Panc1 (cell line): ENCODE results near the gene HMGN3. TPM values are rescaled to one million over a fixed set of nuclear protein-coding genes. Genes with fewer than 3 reads are reported as not detected.

Experiments used
- ATAC-seq: fragments of 200-7000 bp; cut with Tn5 transposase; 2 replicates; pipeline ENCODE4 v1.9.1; 2020; ENCODE audit warnings: mild to moderate bottlenecking, moderate library complexity
- BruUV-seq: library from RNA; stranded (reverse); fragments of 400-500 nt; replicated peaks from 2 replicates; lab custom pipeline; 2021; lab: Mats Ljungman, UMichigan
- CTCF ChIA-PET: fragments of 300-600 bp; sonication (Branson Sonifier 250); formaldehyde crosslinking; loops from one replicate; lab custom pipeline; 2022; ENCODE audit warnings: antibody characterized with exemption; lab: Charles Lee
- POLR2A ChIA-PET: fragments of 300-600 bp; sonication (Branson Sonifier 250); formaldehyde crosslinking; loops from one replicate; lab custom pipeline; 2022; ENCODE audit warnings: antibody characterized with exemption; lab: Charles Lee
- DNase-seq: peaks from one replicate; pipeline ENCODE4 v3.0.0-alpha.2; 2010; ENCODE audit warnings: low read depth, low spot score
- H3K27ac ChIP-seq: 2 replicates; pipeline ENCODE4 v1.5.1; 2011; ENCODE audit warnings: mild to moderate bottlenecking, low read length, inconsistent platforms
- H3K27me3 ChIP-seq: fragments of 200-500 bp; sonication (Bioruptor generic); 2 replicates; pipeline ENCODE4 v1.6.0; 2014; ENCODE audit warnings: low read length, inconsistent platforms; ENCODE audit not compliant: control insufficient read depth, insufficient read depth
- H3K36me3 ChIP-seq: fragments of 200-500 bp; sonication (Bioruptor generic); 2 replicates; pipeline ENCODE4 v1.5.1; 2014; ENCODE audit warnings: inconsistent platforms, mild to moderate bottlenecking, low read length, moderate library complexity; ENCODE audit not compliant: control insufficient read depth, insufficient read depth
- H3K4me1 ChIP-seq: 2 replicates; pipeline ENCODE4 v1.5.1; 2011; ENCODE audit warnings: inconsistent platforms, mild to moderate bottlenecking, low read length, moderate library complexity; ENCODE audit not compliant: control insufficient read depth, insufficient read depth
- H3K4me3 ChIP-seq, 2 experiments: 2 replicates each; pipeline ENCODE4 v1.5.1; 2011 to 2012; ENCODE audit warnings: low read depth in 2 of 2, low read length in 2 of 2, mild to moderate bottlenecking in 2 of 2, inconsistent platforms in 1 of 2, moderate library complexity in 1 of 2
- H3K9me3 ChIP-seq: fragments of 200-500 bp; sonication (Bioruptor generic); 2 replicates; pipeline ENCODE4 v1.5.1; 2014; ENCODE audit warnings: low read depth, mild to moderate bottlenecking, inconsistent platforms, low read length, moderate library complexity; ENCODE audit not compliant: control insufficient read depth, insufficient read depth
- POLR2AphosphoS5 ChIP-seq: IDR thresholded peaks from 2 replicates; pipeline ENCODE4 v1.6.1; 2012; ENCODE audit warnings: mild to moderate bottlenecking, low read depth, low read length, moderate library complexity
- SIN3A ChIP-seq: IDR thresholded peaks from 2 replicates; pipeline ENCODE4 v1.6.1; 2012; ENCODE audit warnings: low read depth, mild to moderate bottlenecking, low read length, moderate library complexity, borderline replicate concordance; ENCODE audit not compliant: insufficient read depth
- TCF7L2 ChIP-seq: IDR thresholded peaks from 2 replicates; pipeline ENCODE4 v1.6.1; 2011; ENCODE audit warnings: mild to moderate bottlenecking, low read depth, low read length, inconsistent platforms
- in situ Hi-C: cut with HindIII; loops from 2 replicates; pipeline ENCODE4 v1.10.0; 2016; ENCODE audit warnings: low sequenced_read_pairs, low pct_unique_long_range_greater_than_20kb
- intact Hi-C: fragments of 100-400 bp; cut with micrococcal nuclease; formaldehyde crosslinking; loops from one replicate; pipeline ENCODE4 v1.10.0; 2022; ENCODE audit not compliant: unreplicated experiment
- total RNA-seq: library from RNA; stranded (reverse); gene quantifications from one replicate; pipeline ENCODE4 v1.2.1, GENCODE V29; 2021; ENCODE audit not compliant: unreplicated experiment
- TF ChIP-seq, protein P1 (sequence below): fragments of 450-650 bp; IDR thresholded peaks from 2 replicates; pipeline ENCODE4 v1.5.1; 2017; ENCODE audit warnings: mild to moderate bottlenecking
- TF ChIP-seq, protein P2 (sequence below), 2 experiments: IDR thresholded peaks; 2 replicates each; pipeline ENCODE4 v1.6.1; 2011 to 2012; ENCODE audit warnings: low read depth in 2 of 2, control low read depth in 1 of 2, low read length in 1 of 2, mild to moderate bottlenecking in 1 of 2, moderate library complexity in 1 of 2; ENCODE audit not compliant: insufficient read depth in 1 of 2

Gene HMGN3
- total RNA-seq, 1 experiment from 2014 or later: 52.0 TPM

DNA sequence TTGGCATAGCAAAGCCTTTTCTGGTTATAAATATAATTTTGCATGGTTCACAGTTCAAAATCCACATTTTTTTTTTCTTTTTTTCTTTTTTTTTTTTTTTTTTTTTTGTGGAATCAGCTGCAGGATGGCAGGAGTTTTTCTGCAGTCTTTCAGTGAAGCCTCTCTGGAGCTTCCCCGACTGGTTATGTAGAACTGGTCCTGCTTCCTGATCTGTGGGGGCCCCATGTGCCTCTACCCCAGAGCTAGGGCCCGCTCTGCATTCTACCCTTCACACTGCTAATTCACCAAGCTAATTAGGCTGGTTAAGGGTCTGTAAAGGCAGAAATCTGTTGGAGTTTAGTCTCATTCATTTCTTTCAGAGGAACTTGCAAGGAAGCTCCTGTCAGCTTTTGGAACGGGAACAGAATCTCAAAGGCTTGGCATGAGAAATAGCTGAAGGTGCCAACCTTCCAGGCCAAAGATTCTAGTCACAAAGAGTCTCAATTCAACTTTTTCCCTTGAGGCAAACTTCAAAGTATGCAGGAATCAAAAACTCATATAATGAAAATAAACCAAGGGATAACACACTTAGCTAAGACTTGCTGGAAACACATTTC is 45.5 kb downstream of the HMGN3 start:
- ChIA-PET POLR2A (no interaction called here), CTCF (no interaction called here)
- in situ Hi-C loops: no loop called here
- H3K4me3 ChIP-seq: no peak overlapping the region
- H3K4me1 ChIP-seq: no peaks in the 10 kb centered on the region
- intact Hi-C loops: no loop called here
- no peaks in the 10 kb centered on the region for H3K27me3 ChIP-seq
- BruUV-seq: no TSS peak
- TF ChIP-seq TCF7L2: no peak
- no peak for TF ChIP-seq POLR2AphosphoS5
- TF ChIP-seq, protein P1, sequence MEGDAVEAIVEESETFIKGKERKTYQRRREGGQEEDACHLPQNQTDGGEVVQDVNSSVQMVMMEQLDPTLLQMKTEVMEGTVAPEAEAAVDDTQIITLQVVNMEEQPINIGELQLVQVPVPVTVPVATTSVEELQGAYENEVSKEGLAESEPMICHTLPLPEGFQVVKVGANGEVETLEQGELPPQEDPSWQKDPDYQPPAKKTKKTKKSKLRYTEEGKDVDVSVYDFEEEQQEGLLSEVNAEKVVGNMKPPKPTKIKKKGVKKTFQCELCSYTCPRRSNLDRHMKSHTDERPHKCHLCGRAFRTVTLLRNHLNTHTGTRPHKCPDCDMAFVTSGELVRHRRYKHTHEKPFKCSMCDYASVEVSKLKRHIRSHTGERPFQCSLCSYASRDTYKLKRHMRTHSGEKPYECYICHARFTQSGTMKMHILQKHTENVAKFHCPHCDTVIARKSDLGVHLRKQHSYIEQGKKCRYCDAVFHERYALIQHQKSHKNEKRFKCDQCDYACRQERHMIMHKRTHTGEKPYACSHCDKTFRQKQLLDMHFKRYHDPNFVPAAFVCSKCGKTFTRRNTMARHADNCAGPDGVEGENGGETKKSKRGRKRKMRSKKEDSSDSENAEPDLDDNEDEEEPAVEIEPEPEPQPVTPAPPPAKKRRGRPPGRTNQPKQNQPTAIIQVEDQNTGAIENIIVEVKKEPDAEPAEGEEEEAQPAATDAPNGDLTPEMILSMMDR: no peak
- TF ChIP-seq, protein P2, sequence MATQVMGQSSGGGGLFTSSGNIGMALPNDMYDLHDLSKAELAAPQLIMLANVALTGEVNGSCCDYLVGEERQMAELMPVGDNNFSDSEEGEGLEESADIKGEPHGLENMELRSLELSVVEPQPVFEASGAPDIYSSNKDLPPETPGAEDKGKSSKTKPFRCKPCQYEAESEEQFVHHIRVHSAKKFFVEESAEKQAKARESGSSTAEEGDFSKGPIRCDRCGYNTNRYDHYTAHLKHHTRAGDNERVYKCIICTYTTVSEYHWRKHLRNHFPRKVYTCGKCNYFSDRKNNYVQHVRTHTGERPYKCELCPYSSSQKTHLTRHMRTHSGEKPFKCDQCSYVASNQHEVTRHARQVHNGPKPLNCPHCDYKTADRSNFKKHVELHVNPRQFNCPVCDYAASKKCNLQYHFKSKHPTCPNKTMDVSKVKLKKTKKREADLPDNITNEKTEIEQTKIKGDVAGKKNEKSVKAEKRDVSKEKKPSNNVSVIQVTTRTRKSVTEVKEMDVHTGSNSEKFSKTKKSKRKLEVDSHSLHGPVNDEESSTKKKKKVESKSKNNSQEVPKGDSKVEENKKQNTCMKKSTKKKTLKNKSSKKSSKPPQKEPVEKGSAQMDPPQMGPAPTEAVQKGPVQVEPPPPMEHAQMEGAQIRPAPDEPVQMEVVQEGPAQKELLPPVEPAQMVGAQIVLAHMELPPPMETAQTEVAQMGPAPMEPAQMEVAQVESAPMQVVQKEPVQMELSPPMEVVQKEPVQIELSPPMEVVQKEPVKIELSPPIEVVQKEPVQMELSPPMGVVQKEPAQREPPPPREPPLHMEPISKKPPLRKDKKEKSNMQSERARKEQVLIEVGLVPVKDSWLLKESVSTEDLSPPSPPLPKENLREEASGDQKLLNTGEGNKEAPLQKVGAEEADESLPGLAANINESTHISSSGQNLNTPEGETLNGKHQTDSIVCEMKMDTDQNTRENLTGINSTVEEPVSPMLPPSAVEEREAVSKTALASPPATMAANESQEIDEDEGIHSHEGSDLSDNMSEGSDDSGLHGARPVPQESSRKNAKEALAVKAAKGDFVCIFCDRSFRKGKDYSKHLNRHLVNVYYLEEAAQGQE (IDR thresholded peaks at IDR 0.05; ENCODE audit: insufficient read depth in 1 of 2, low read depth in 2 of 2, low read length in 1 of 2): no peak
- no peak for TF ChIP-seq SIN3A
- H3K9me3 ChIP-seq: no peaks in the 10 kb centered on the region
- H3K36me3 ChIP-seq: no peaks in the 10 kb centered on the region
- DNase-seq (no peak), ATAC-seq (no peak)
- no peak overlapping the region for H3K27ac ChIP-seq

DNA sequence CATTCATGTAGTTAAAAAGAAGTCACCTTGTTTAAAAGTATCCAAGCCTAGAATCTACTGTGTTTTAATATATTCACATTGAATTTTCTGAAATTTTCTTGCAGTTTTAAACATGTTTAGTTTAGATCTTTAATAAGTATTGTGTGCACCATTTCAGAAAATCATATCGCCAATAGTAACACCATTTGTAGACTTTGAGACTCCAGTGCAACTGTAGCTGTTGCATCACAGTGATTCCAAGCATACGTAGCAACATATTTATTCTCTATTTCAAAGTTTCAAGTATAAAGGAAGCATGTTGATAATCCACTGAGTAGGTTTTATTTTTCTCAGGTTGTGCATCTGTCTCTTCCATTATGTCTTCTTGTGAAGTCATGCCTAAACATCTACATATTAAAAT is 46.4 kb downstream of the HMGN3 start:
- DNase-seq (no peak), ATAC-seq (no peak)
- H3K36me3 ChIP-seq: no peaks in the 10 kb centered on the region
- no peak overlapping the region for H3K27ac ChIP-seq
- no peaks in the 10 kb centered on the region for H3K9me3 ChIP-seq
- H3K27me3 ChIP-seq: no peaks in the 10 kb centered on the region
- TF ChIP-seq TCF7L2: no peak
- TF ChIP-seq, protein P1: no peak
- no peak for TF ChIP-seq POLR2AphosphoS5
- no peak for TF ChIP-seq SIN3A
- TF ChIP-seq, protein P2 (IDR thresholded peaks at IDR 0.05; ENCODE audit: insufficient read depth in 1 of 2, low read depth in 2 of 2, low read length in 1 of 2): no peak
- intact Hi-C loops: no loop called here
- BruUV-seq: no TSS peak
- ChIA-PET POLR2A (no interaction called here), CTCF (no interaction called here)
- no peak overlapping the region for H3K4me3 ChIP-seq
- H3K4me1 ChIP-seq: no peaks in the 10 kb centered on the region
- in situ Hi-C loops: no loop called here
